NCI-H1092 treated with DMSO at 0.1 percent for 48 hours (cell line): ENCODE measurements around the gene GRIK3.
"Not testable (repeated sequence)": the region's sequence is repeated elsewhere in the genome, so short reads cannot be mapped to it uniquely, and the experiment has no call there.

Experiments
- DNase-seq: peaks from one replicate; lab custom pipeline; 2025; lab: John Stamatoyannopoulos, UW

GRIK3 gene

DNA sequence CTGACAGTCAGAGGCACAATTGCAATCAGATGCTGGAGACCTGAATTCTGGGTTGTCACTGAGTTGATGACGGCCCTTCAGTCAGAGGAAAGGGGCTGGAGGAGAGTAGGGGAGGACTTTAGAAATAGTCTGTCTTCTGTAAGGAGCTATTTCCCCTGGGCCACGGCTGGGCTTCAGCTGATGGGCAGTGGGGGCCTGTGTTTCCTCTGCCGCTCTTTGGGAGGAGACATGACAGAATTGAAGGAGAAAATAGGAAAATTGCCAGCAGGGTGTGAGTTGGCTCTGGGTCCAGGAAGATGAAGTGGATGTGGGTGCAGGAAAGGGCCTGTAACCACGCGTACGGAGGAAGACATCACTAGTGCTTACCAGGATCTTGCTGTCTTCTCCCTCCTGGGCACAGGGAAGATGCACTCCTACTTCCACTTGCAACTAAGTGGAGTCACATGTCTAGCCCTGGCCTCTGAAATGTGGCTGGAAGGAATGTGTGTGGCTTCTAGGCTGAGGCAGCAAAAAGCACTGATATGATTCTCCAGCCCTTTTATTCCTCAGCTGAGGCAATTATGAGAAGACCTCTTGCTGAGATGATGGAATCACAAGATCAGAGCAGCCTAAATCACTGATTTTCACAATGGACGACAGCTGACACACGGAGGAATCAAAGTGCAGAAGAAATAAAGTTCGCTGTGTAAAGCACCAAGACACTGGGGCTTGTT, 250.0 kb downstream of the GRIK3 start:
- DNase-seq: no peak

- DNase-seq: no peak
Observed at GRCh38 chr1:36783475-36783874, 250.8 kb downstream of the GRIK3 start.

- DNase-seq: no peak
Observed at GRCh38 chr1:36782785-36783184, 251.5 kb downstream of the GRIK3 start.

DNA sequence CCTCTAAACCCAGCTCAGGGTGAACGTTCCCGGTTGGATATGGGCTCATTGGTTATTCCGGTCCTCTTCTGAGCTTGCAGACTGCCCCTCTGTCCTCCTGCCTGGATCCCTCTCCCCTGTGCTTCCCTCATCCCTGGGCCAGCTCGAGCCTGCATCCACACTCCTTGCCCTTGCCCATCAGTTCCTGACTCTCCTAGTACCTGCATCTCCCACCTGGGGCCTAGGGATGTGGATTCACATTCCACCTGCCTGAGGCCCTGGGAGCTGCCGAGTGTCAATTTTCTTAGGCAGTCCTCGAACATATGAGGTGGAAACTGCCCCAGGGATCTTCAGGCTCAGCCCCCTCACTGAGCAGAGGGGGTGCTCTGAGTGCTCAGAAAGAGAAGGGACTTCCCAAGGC, 252.2 kb downstream of the GRIK3 start:
- no peak for DNase-seq

DNA sequence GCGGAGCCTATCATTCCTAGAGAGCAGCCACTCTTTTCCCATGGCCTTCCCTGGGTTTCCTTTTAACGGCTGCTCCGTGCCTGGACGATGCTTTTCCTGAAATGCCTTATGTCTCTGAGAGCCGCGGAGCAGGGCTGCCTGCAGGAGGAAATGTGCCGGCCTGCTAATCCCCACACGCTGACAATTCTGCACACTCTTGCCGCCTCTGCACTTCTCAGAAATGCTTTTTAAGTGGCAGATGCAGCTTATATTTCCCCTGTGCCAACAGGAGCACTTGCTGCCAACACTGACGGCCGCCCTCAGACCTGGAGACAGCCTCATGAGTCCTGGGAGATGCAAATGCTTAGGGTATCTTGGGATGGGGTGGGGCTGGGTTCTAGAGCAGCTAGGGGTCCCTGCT, 253.2 kb downstream of the GRIK3 start:
- peak; percentile 57 for DNase-seq

DNA sequence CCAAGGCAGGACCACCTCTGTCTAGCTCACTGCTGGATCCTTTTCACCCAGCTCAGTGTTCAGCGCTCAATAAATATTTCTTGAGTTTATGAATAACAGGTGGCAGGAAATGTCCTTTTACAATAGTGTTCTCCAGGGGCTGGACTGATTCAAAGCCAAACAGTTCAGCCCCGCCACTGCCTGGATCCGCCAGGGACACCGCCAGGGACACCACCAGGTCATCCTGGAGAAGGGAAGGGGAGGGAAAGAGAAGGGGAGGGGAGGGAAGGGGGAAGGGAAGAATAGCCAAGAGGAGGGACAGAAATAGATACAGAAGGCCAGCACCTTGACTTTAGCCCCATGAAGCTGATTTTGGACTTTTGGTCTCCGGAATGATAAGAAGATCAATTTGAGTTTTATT, 255.6 kb downstream of the GRIK3 start:
- peak; percentile 67 for DNase-seq

DNA sequence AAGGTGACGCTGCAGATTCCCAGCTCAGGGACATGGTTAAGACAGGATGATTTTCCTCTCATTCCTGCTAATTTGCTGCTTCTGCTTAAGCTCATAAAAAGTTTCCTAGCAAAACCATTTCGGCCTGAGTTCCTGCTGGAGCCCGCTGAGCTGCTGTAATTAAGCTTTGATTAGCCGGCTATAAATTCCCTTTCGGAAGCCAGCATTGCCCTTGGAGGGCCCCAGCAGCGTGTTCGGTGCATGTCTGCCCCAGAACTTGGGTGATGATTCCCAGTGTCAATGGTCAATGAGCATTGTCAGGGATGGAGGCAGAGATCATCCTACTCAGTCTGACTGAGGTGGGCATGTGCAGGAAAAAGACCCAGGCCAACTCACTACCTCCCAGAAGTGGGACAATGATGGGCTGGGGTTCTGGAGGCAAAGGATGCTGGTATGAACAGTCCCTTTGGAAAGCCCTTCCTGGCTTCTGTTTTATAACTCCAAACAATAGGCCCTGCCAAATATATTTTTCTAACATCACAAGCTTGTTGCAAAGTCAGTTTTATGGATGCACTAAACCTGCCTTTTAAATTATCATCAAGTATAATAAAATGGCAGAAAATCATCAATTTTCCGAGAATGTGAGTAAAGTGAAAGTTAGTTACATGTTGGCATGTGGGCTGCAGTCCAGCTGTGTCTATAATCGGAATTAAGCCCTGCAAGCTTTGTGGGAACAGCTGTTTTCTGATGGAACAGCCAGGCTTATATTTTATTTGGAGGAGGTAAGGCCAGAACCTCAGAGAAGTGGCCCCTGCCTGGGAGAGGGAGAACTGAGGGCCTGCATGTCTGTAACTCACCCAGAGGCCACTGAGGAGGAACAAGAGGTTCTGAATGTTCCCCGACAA, 257.1 kb downstream of the GRIK3 start:
- no peak for DNase-seq

GRCh38 chr1:36776256-36776655, 258.1 kb downstream of the GRIK3 start:
- no peak for DNase-seq

- DNase-seq: peak; percentile 92
Observed at GRCh38 chr1:36775716-36776115, 258.6 kb downstream of the GRIK3 start.

DNA sequence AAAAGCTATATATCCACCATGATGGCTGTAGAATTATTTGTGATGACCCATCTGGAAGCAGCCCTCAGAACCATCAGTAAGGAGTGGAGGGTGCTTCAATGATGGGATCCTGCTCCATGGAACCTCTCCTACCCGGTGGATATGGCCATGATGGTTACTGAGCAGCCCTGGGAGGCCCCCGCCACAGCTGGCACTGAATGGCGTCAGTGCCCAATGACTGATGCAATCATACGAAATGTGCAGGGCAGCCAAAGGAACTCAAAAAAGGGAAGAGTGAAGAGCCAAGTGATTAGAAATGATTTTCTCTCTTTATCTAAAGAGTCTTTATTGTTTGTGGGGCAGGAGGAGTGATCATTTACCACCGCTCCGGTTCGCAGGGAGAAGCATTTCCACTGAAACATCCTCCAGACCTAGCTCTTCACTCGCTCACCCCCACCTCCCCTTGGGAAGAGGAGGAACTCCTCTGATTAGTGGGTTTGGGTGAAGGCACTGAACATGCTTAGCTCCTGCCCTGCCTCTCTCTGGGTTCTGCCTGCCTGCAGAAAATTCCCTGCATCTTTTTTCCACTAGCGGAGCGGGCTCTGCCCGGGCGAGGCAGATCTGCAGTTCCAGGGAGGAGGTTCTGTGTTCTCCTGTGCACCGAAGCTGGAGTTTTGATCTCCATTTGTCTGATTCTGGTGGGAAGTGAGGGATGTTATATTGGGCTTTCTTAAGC, 260.3 kb downstream of the GRIK3 start:
- DNase-seq: no peak

- no peak for DNase-seq
Observed at GRCh38 chr1:36772647-36773495, 261.4 kb downstream of the GRIK3 start.

- DNase-seq: peak; percentile 97
Observed at GRCh38 chr1:36771660-36772284, 262.5 kb downstream of the GRIK3 start.

- DNase-seq: no peak
Observed at GRCh38 chr1:36771240-36771639, 263.1 kb downstream of the GRIK3 start.

DNA sequence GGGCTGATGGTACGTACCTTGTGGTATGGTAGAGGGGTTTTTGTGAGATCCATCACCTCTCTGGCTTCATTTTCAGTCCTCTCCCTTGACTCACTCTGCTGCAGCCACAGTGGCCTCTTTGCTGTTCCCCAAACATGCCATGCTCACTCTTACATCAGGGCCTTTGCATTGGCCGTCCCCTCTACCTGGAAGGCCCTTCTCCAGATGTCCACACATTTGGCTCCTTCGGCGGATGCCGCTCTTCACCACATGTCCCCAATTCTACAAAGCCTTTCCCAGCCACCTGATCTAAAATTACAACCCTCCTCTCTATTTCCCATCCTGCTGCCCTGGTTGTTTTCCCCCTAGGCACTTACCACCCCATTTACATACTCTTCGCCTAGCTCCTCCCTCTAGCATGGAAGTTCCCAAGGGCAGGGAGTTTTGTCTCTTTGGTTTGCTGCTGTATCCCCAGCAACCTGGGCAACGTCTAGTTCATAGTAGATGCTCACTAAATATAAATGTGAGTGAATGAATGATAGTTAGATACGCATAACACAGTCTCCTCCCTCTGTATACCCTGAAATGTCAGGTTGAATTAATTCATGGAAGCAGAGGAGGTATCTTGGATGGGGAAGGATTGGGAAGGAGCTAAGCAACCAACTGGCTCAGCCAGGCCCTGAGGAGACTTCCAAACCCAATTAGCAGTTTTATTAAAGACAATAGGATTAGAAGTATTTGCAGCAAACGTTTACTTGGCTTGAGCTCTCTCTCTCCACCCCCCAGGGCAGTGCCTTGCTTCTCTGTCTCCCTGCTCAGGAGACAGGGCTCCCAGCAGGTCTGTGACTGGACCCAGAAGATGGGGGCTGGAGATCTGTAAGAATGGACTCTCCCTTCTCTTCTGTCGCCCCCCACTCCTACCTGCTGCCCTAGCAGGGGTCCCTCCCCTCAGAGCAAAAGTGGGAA, 264.2 kb downstream of the GRIK3 start:
- DNase-seq: no peak

- DNase-seq: peak; percentile 88
Observed at GRCh38 chr1:36768486-36769178, 265.7 kb downstream of the GRIK3 start.

- not testable (repeated sequence) for DNase-seq
Observed at GRCh38 chr1:36767429-36767828, 266.9 kb downstream of the GRIK3 start.

GRCh38 chr1:36766481-36766880, 267.8 kb downstream of the GRIK3 start:
- no peak for DNase-seq

DNA sequence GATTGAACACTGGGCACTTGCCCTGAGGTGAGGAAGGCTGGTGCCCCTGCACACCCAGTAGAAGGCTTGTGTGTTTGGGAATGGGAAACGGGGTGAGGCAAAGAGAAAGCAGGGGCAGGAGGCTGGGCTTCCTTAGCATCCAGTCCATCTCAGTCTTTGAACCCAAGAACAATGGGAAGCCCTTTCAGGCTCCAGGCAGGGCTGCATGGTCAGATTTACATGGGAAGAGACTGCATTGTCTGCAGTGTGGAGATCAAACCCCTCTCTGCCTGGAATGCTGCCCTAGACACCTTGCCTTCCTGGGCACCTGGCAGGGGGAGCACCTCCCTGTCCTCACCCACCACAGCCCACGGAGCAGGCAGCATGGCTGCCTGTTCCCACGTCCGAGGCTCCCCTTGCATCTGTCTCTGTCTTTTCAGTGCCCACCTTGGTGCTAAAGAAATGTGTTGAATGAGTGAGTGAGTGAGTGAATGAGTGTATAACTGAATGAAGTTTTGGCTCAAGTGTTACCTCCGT, 268.5 kb downstream of the GRIK3 start:
- no peak for DNase-seq

DNA sequence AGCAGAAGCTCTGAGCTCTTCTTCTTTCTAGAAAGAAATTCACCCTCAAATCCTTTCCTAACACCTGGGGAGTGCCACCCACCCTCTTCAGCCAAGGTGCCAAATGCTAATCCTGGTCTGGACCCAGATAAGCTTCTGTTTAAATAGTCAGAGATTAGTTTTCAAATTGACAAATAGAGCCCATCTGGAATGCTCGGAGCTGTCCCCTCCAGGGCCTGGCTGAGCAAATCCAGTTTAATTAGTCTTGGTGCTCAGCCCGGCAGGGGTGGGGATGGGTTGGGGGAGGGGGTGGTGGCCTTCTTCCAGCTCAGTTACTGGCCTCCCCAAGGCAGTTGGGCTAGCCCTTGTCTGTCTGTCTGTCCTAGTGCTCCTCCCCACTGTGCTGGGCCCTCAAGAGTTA, 269.5 kb downstream of the GRIK3 start:
- peak; percentile 86 for DNase-seq
